Esophagus muscularis mucosa (tissue), 3 donors: ENCODE data around the gene DYNC1LI1.

Source experiments
- POLR2A ChIP-seq: fragments of 450-650 bp; IDR thresholded peaks from one replicate; pipeline ENCODE4 v1.6.1; 2017; ENCODE audit warnings: antibody characterized with exemption, moderate library complexity, mild to moderate bottlenecking, low read depth
- TF ChIP-seq, protein P1 (sequence below), 3 experiments: fragments of 200-600 bp in 2 of 3; fragments of 450-650 bp in 1 of 3; sonication (generic) in 2 of 3; IDR thresholded peaks; one replicate each; pipeline ENCODE4 v1.5.1; 2017 to 2019; ENCODE audit warnings: antibody characterized with exemption in 3 of 3, mild to moderate bottlenecking in 2 of 3, moderate library complexity in 1 of 3

DNA sequence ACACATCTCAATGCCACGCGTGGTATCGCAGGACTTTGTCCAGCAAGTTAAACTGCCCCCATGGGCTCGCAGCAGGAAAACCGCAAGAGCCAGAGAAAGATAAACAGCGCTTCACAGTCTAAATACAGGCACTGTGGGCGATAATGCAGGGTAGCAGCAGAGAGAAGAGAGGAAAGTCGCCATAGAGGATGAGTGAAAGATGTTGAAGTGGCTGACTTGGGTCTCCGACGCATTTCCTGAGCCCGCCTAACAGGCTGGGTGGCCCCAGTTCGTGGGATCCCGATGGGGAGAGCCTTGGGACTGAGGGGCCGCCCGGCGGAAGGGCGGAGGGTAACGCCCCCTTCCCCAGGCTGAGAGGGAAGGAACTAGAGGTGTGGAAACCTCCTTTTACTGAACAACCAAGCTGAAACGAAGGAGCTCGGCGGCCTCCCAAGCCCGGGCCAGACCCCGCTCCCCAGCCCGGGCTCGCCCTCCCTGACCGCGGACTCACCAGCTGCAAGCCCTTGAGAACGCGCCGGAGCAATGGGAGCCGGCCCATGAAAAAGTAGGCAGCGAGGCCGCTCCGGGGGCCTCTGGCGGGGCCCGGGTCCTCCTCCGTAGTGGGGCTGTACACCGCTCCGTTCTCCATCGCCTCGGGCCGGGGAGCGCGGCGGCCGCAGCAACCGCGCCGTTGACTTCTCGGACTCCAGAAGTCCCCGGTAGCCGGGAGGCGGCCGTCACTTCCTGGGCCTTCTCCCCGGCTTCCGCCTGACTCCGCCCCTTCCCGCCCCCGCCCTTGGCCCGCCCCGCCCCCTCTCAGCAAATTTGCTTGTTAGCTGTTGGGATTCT is 68.3 kb downstream of the DYNC1LI1 start, which contains the start of gene CMTM6:
- TF ChIP-seq, protein P1, sequence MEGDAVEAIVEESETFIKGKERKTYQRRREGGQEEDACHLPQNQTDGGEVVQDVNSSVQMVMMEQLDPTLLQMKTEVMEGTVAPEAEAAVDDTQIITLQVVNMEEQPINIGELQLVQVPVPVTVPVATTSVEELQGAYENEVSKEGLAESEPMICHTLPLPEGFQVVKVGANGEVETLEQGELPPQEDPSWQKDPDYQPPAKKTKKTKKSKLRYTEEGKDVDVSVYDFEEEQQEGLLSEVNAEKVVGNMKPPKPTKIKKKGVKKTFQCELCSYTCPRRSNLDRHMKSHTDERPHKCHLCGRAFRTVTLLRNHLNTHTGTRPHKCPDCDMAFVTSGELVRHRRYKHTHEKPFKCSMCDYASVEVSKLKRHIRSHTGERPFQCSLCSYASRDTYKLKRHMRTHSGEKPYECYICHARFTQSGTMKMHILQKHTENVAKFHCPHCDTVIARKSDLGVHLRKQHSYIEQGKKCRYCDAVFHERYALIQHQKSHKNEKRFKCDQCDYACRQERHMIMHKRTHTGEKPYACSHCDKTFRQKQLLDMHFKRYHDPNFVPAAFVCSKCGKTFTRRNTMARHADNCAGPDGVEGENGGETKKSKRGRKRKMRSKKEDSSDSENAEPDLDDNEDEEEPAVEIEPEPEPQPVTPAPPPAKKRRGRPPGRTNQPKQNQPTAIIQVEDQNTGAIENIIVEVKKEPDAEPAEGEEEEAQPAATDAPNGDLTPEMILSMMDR (IDR thresholded peaks at IDR 0.05) = no peak
- TF ChIP-seq POLR2A = no peak
